Activated naive CD4-positive, alpha-beta T cell treated with anti-CD3 and anti-CD28 coated beads for 36 hours (primary cell): ENCODE results near the gene CCDC6. TPM values are rescaled to one million over a fixed set of nuclear protein-coding genes. Genes with fewer than 3 reads are reported as not detected.

ENCODE experiments used
- CTCF ChIA-PET: fragments of 350-600 bp; sonication (Branson Sonifier 250); formaldehyde crosslinking; loops from one replicate; lab custom pipeline; 2021; ENCODE audit warnings: antibody characterized with exemption; lab: Charles Lee
- DNase-seq: peaks from one replicate; pipeline ENCODE4 v3.0.0-alpha.2; 2020
- H3K27ac Mint-ChIP-seq: one replicate; pipeline ENCODE4 v1.8.0; 2021; ENCODE audit warnings: mild to moderate bottlenecking, mixed read lengths
- H3K27me3 Mint-ChIP-seq: one replicate; pipeline ENCODE4 v1.8.0; 2021; ENCODE audit warnings: low read depth, mixed read lengths
- H3K36me3 Mint-ChIP-seq: one replicate; pipeline ENCODE4 v1.8.0; 2021; ENCODE audit warnings: low read depth, mixed read lengths
- H3K4me1 Mint-ChIP-seq: one replicate; pipeline ENCODE4 v1.8.0; 2021; ENCODE audit warnings: low read depth, mixed read lengths
- H3K4me3 Mint-ChIP-seq: one replicate; pipeline ENCODE4 v1.8.0; 2021; ENCODE audit warnings: mild to moderate bottlenecking, moderate library complexity, mixed read lengths
- H3K9me3 Mint-ChIP-seq: one replicate; pipeline ENCODE4 v1.8.0; 2021; ENCODE audit warnings: mixed read lengths
- intact Hi-C: fragments of 100-400 bp; cut with micrococcal nuclease; formaldehyde crosslinking; loops from one replicate; pipeline ENCODE4 v1.15.1; 2023
- total RNA-seq, 2 experiments: library from RNA; stranded (reverse); gene quantifications; one replicate each; pipeline ENCODE4 v1.2.3, GENCODE V29; 2021

Gene CCDC6
- total RNA-seq, 2 experiments from 2014 or later, result 43.1 to 44.9 TPM

DNA sequence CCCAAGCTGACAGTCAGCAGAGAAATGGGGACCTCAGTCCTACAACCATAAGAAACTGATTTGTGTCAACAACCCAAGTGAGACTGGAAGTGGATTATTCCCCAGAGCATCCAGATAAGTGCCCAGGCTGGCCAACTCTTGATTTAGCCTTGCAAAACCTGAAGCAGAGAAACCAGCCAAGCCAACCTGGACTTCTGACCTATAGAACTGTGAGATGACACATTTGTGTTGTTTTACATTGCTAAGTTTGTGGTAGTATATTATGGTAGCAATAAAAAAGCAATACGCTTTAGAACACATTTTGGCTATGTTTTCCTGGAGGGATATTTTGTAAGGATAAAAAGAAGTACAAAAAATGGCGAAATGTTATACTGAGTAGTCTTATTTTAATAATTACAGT lies 19.7 kb upstream of the CCDC6 start:
- Mint-ChIP-seq H3K27me3 (peaks cover 9% of the 10 kb centered on the region), H3K36me3 (peaks cover 12% of the 10 kb centered on the region), H3K9me3 (peaks cover 14% of the 10 kb centered on the region), H3K4me3 (no peak overlapping the region), H3K27ac (no peak overlapping the region), H3K4me1 (no peaks in the 10 kb centered on the region)
- CTCF ChIA-PET, result no interaction called here
- no peak for DNase-seq
- intact Hi-C loops, result no loop called here

DNA sequence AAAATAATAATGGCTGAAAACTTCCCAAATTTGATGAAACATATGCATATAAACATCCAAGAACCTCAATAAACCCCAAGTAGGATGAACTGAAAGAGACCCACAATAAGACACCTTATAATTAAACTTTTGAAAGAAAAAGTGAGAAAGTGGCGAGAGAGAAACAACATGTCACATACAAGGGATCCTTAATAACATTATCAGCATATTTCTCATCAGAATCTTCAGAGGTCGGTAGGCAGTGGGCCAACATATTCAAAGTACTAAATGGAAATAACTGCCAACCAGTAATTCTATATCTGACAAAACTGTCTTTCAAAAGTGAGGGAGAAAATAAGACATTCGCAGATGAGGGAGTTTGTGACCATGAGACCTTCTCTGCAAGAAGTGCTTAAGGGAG lies 16.6 kb upstream of the CCDC6 start:
- intact Hi-C loops, result no loop called here
- H3K4me1 Mint-ChIP-seq, result no peaks in the 10 kb centered on the region
- DNase-seq, result no peak
- no peak overlapping the region for H3K27ac Mint-ChIP-seq
- peaks cover 12% of the 10 kb centered on the region for H3K36me3 Mint-ChIP-seq
- CTCF ChIA-PET, result no interaction called here
- peaks cover 21% of the 10 kb centered on the region for H3K27me3 Mint-ChIP-seq
- H3K9me3 Mint-ChIP-seq, result peaks cover 14% of the 10 kb centered on the region
- no peak overlapping the region for H3K4me3 Mint-ChIP-seq

DNA sequence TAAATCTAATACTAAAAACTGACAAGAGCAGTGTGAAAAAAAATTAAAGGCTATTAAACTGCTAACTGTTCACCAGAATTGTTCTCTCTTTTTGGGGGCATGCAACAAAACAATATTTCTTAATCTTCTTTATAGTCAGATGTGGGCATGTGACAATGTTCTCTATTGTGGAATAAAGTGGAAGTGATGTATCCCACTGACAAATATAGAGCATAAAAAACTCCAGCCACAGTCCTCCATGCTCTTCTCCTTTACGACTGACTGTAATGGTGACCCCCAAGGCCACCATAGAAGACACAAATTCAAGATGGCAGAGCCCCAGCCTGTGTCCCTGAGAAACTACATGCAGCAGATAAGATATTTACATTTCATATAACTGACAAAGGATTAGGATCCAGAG lies 11.6 kb upstream of the CCDC6 start:
- CTCF ChIA-PET, result no interaction called here
- Mint-ChIP-seq H3K9me3 (peaks cover 20% of the 10 kb centered on the region), H3K36me3 (peaks cover 14% of the 10 kb centered on the region), H3K27me3 (peaks cover 16% of the 10 kb centered on the region), H3K4me3 (no peak overlapping the region), H3K27ac (no peak overlapping the region), H3K4me1 (no peaks in the 10 kb centered on the region)
- DNase-seq, result no peak
- intact Hi-C loops, result no loop called here

DNA sequence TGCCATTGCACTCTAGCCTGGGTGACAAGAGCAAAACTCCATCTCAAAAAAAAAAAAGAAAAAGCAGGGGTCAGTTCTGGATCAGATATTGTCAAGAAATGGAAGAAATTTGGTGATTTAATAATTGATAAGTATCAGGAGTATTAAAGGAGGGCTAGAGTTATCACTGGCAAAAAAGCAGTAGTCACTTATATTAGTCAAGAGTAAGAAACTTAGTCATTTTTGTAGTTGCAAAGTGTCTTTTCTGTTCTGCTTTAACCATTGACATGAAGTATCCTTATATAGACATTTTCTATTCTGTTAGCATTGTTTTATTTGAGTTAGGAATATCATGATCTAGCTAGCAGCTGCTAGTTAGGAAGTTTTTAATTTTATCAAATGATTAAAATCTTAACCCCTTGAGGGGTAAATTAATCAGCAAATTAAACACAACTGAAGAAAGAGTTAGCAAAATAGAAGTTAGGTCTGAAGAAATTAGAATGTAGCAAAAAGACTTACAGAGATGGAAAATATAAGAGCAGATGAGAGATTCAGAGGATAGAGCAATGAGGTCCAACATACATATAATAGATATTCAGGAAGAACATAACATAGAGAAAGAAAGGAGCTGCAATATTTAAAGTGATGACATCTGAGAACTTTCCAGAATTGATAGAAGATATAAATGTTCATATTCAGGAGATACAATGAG lies 7.3 kb upstream of the CCDC6 start:
- Mint-ChIP-seq H3K4me3 (no peak overlapping the region), H3K27ac (no peak overlapping the region), H3K27me3 (peaks cover 6% of the 10 kb centered on the region), H3K9me3 (peaks cover 8% of the 10 kb centered on the region), H3K36me3 (peaks cover 4% of the 10 kb centered on the region), H3K4me1 (peaks cover 13% of the 10 kb centered on the region)
- intact Hi-C loops, result no loop called here
- no peak for DNase-seq
- CTCF ChIA-PET, result no interaction called here

DNA sequence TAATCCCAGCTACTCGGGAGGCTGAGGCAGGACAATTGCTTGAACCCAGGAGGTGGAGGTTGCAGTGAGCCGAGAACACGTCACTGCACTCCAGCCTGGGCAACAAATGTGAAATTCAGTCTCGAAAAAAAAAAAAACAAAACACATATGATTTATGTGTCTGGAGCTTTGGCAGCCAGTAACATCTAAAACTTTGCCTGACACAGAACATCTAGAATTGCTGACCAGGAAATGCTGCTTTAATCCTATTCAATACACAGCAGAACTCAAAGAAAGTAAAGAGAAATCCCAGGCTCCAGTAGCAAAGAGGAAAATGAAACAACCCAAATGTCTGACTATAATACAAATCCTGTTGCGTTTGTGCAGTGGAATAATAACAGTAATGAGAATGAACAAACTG lies 4.5 kb upstream of the CCDC6 start:
- Mint-ChIP-seq H3K4me3 (no peak overlapping the region), H3K9me3 (peaks cover 8% of the 10 kb centered on the region), H3K27ac (no peak overlapping the region), H3K36me3 (peaks cover 4% of the 10 kb centered on the region), H3K27me3 (no peaks in the 10 kb centered on the region), H3K4me1 (peaks cover 25% of the 10 kb centered on the region)
- intact Hi-C loops, result no loop called here
- CTCF ChIA-PET, result interaction anchor here (0.6 kb wide), 1 partner anchor 78 kb away, joined by 4 read pairs; no protein-coding TSS in a partner anchor
- DNase-seq, result no peak

DNA sequence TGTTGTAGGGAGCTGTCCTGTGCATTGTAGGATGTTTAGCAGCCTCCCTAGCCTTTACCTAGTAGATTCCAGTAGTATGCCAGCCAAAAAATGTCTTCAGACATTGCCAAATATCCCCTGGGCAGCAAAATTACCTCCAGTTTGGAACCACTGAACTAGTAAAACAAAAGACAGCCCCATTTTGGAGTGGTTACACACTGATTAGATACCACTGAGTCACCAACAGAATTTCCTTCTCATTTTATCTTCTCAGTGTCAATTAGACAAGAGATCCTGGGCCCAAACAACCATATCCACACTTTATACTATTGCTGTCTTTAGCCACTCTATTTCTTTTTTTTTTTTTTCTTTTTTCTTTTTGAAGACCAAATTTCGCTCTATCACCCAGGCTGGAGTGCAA lies 3.5 kb upstream of the CCDC6 start:
- Mint-ChIP-seq H3K36me3 (peaks cover 12% of the 10 kb centered on the region), H3K4me3 (no peak overlapping the region), H3K27me3 (no peaks in the 10 kb centered on the region), H3K9me3 (peaks cover 8% of the 10 kb centered on the region), H3K27ac (no peak overlapping the region), H3K4me1 (peaks cover 27% of the 10 kb centered on the region)
- no peak for DNase-seq
- CTCF ChIA-PET, result interaction anchor here (0.6 to 0.7 kb wide), 2 partner anchors 20 to 45 kb away, joined by 3 to 4 read pairs; no protein-coding TSS in a partner anchor
- intact Hi-C loops, result loop anchor here (2.0 to 5.0 kb wide), 3 partner anchors 737 to 1992 kb away; partner anchors contain the start of gene ARID5B

DNA sequence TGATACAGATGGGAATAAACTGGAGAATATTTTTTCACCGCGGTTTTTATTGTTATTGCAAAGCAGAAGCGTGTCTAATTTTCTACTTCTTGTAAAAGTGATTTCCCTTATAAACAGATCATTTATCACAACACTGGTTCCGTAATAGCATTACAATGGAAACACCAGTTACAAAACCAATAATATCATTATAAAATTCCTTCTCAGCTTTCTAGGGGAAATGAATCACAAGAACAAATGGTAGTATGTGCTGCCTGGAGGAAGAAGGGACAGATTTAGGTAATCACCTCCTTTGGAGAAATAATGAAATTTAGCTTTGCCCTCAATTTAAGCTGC lies 2.4 kb upstream of the CCDC6 start:
- Mint-ChIP-seq H3K9me3 (peaks cover 5% of the 10 kb centered on the region), H3K27me3 (no peaks in the 10 kb centered on the region), H3K4me1 (peaks cover 37% of the 10 kb centered on the region), H3K27ac (peak overlapping the region; percentile 98), H3K36me3 (peaks cover 14% of the 10 kb centered on the region), H3K4me3 (peak overlapping the region; percentile 95)
- CTCF ChIA-PET, result interaction anchor here (0.9 to 2.2 kb wide), 6 partner anchors 21 to 85 kb away, joined by 3 to 10 read pairs (median 4); no protein-coding TSS in a partner anchor
- no peak for DNase-seq
- intact Hi-C loops, result loop anchor here (1.0 to 5.0 kb wide), 6 partner anchors 93 to 1994 kb away; partner anchors contain the start of gene ARID5B

DNA sequence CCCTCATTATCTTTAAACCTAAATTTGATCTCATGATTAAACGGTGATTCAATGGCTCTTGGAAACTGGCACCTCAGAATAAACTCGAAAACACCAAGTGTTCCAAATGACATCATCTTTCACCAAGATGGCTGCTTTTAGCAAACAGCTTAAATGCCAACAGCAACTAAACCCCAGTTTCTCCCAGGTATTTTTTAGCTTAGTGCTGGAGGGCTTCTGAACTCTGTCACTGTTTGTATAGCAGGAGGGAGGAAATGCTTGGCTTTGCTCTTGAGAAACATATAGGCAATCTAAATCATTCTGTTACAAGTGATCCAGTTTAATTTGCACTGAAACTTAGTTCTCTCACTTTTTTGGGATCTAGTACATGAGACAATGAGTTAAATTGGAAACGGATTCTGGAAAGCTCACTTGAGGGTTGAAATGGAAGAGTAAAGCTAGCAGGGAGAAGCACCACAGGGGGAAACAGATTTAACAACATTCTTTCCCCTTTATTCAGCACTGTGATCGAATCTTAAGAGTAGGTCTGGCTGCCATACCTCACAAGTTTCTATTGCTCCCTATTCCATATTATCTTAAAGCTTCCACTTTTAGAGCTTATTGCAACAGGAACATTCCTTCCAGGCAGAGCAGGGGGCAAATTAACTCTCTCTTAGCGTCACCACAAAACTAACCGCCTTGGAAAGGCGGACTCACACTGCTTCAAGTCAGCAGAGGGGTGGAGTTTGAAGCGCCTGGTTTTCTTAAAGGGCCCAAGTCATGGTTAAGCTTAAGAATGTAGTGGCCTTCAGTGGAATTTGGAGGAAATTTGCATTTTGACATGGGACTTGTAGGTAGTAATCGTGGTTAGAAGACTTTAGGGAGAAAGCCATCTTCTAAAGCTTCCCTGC lies 1.8 kb upstream of the CCDC6 start:
- CTCF ChIA-PET, result interaction anchor here (0.9 to 3.7 kb wide), 10 partner anchors 20 to 199 kb away, joined by 3 to 21 read pairs (median 4); partner anchors contain the start of gene SLC16A9
- Mint-ChIP-seq H3K27ac (peak overlapping the region; percentile 98), H3K36me3 (peaks cover 20% of the 10 kb centered on the region), H3K9me3 (no peaks in the 10 kb centered on the region), H3K4me3 (peak overlapping the region; percentile 95), H3K4me1 (peaks cover 41% of the 10 kb centered on the region), H3K27me3 (no peaks in the 10 kb centered on the region)
- DNase-seq, result peak; percentile 67
- intact Hi-C loops, result loop anchor here (1.0 to 5.0 kb wide), 13 partner anchors 73 to 1994 kb away; partner anchors contain the start of genes ARID5B, CDK1, CISD1 and TFAM

DNA sequence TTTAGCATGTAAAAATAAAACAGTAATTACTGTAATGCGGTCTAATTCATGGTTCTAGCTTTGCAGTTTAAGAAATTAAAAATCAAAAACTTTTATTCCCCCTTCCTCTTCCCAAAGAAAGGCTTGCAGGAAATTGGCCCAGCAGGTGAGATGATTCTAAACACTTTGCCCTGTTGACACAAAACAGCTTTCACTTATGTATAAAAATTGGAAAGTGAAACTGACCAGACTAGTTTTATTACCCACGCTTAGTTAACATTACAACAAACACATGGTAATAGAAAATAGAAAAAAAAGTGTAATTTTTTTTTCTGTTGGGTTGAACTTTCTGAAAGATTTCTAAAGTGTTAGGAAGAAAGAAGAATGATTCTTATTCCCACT lies 1.2 kb upstream of the CCDC6 start:
- peak overlapping the region; percentile 95 for H3K4me3 Mint-ChIP-seq
- H3K27me3 Mint-ChIP-seq, result no peaks in the 10 kb centered on the region
- CTCF ChIA-PET, result interaction anchor here (0.6 to 3.7 kb wide), 9 partner anchors 20 to 198 kb away, joined by 3 to 21 read pairs (median 3); partner anchors contain the start of gene SLC16A9
- peaks cover 48% of the 10 kb centered on the region for H3K4me1 Mint-ChIP-seq
- no peaks in the 10 kb centered on the region for H3K9me3 Mint-ChIP-seq
- intact Hi-C loops, result loop anchor here (1.0 to 5.0 kb wide), 9 partner anchors 73 to 1995 kb away; partner anchors contain the start of genes ARID5B, CDK1, CISD1 and TFAM
- no peak for DNase-seq
- peaks cover 26% of the 10 kb centered on the region for H3K36me3 Mint-ChIP-seq
- H3K27ac Mint-ChIP-seq, result peak overlapping the region; percentile 98

DNA sequence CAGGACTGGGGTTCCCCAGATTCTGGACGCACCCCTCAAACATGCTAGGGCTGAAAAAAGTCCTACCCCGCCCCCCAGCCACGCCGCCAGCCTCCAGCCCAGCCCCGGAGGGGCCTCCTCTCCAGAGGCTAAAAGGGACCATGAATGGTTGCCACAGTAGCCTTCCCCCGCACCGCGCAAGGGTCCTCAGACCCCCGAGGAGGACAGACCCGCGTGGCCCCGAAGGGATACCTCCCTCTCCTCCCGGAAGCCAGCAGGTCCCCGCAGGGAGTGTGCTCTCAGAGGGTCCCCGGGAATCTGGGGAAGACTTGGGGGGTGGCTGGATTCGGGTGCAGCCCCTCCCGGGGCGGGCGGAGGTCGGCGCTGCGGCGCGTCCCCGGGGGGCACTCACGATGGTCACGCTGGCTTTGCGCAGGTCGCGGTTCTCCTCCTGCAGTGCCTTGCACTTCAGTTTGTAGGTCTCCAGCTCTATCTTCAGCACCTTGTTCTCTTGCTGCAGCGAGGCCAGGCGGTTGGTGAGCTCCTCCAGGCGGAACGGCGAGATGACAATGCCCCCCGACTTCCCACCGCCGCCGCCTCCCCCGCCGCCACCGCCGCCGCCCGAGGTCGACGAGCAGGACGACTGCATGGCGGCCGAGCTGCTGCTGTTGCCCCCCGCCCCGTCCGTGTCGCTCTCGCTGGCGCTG lies 482 bp downstream of the CCDC6 start:
- H3K9me3 Mint-ChIP-seq, result no peaks in the 10 kb centered on the region
- H3K4me1 Mint-ChIP-seq, result peaks cover 60% of the 10 kb centered on the region
- no peaks in the 10 kb centered on the region for H3K27me3 Mint-ChIP-seq
- peak; percentile 33 for DNase-seq
- peak overlapping the region; percentile 98 for H3K27ac Mint-ChIP-seq
- intact Hi-C loops, result loop anchor here (1.0 to 5.0 kb wide), 10 partner anchors 20 to 1996 kb away; partner anchors contain the start of genes ARID5B, CDK1, CISD1 and SLC16A9
- CTCF ChIA-PET, result interaction anchor here (0.6 to 3.7 kb wide), 26 partner anchors 11 to 807 kb away, joined by 3 to 36 read pairs (median 4); partner anchors contain the start of gene SLC16A9
- peak overlapping the region; percentile 95 for H3K4me3 Mint-ChIP-seq
- peaks cover 36% of the 10 kb centered on the region for H3K36me3 Mint-ChIP-seq

DNA sequence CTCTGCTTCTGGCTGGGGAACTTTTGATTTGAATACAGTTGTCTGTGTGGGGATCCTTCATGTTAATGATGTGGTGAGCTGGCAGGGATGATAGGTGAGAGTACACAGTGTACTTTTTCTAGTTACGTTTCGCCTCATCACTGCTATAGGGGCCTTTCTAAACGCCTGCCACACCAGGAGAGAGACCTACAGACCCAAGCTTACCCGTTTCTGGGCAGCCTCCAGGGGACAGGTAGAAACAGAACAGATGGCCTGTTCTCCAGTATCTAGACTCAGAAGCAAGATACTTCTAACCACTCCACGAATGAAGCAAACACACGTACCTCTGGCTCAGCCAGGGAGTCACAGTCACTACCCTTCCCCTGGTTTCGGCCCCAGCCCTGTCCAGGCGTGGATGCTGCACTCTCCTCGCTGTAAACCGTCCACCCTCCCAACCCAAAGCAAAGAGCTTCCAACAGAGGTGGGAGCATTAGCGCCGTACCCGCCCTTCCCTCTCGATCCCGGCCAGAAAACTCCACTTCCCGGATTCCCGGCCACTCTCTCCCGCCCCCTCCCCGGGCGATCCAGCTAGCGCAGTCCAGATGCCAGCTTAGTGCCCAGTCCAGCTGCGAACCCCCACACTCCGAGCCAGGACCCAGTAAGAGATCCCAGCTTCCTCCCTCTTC lies 1.2 kb downstream of the CCDC6 start:
- CTCF ChIA-PET, result interaction anchor here (0.7 to 3.7 kb wide), 11 partner anchors 18 to 808 kb away, joined by 3 to 36 read pairs (median 6); partner anchors contain the start of gene SLC16A9
- H3K9me3 Mint-ChIP-seq, result no peaks in the 10 kb centered on the region
- intact Hi-C loops, result loop anchor here (1.0 to 5.0 kb wide), 4 partner anchors 19 to 1997 kb away; partner anchors contain the start of gene ARID5B
- H3K27me3 Mint-ChIP-seq, result no peaks in the 10 kb centered on the region
- H3K4me3 Mint-ChIP-seq, result peak overlapping the region; percentile 95
- peaks cover 42% of the 10 kb centered on the region for H3K36me3 Mint-ChIP-seq
- DNase-seq, result peak; percentile 84
- H3K27ac Mint-ChIP-seq, result peak overlapping the region; percentile 98
- H3K4me1 Mint-ChIP-seq, result peaks cover 63% of the 10 kb centered on the region
